ENCODE data around the gene HIBCH.
A peak's percentile ranks its signal among the peaks of the same experiment; 100 is the strongest.

The HIBCH gene

GRCh38 chr2:190180313-190181122 is 139.1 kb downstream of the HIBCH start:
- H3K4me3 ChIP-seq (ENCODE audit: low read depth, low read length) = peak overlapping the region; percentile 53
- no peaks in the 10 kb centered on the region for H3K27me3 ChIP-seq (ENCODE audit: insufficient read depth, low read depth, severe bottlenecking)
- no peaks in the 10 kb centered on the region; the same call in 1 of the 2 replicates for H3K36me3 ChIP-seq
- peak overlapping the region; percentile 58 for H3K27ac ChIP-seq
- H3K9me3 ChIP-seq (ENCODE audit: severe bottlenecking) = no peaks in the 10 kb centered on the region
- TF ChIP-seq CTCF (IDR thresholded peaks at IDR 0.05; ENCODE audit: low read depth, low read length) = peak; percentile 80
- peak; percentile 86 for DNase-seq

- Histone ChIP-seq H3K27ac (no peak overlapping the region), H3K27me3 (ENCODE audit: insufficient read depth, low read depth, severe bottlenecking) (no peaks in the 10 kb centered on the region), H3K4me3 (ENCODE audit: low read depth, low read length) (peak overlapping the region; percentile 53), H3K9me3 (ENCODE audit: severe bottlenecking) (no peaks in the 10 kb centered on the region), H3K36me3 (no peaks in the 10 kb centered on the region; the same call in 1 of the 2 replicates)
- DNase-seq = no peak
- TF ChIP-seq CTCF (IDR thresholded peaks at IDR 0.05; ENCODE audit: low read depth, low read length) = no peak
These were observed 139.8 kb downstream of the HIBCH start for GRCh38 chr2:190179754-190180312.

GRCh38 chr2:190178066-190178722 is 141.4 kb downstream of the HIBCH start:
- TF ChIP-seq CTCF (IDR thresholded peaks at IDR 0.05; ENCODE audit: low read depth, low read length) = no peak
- no peaks in the 10 kb centered on the region; the same call in 1 of the 2 replicates for H3K36me3 ChIP-seq
- DNase-seq = no peak
- no peak overlapping the region for H3K4me3 ChIP-seq (ENCODE audit: low read depth, low read length)
- H3K27ac ChIP-seq = no peak overlapping the region
- no peaks in the 10 kb centered on the region for H3K27me3 ChIP-seq (ENCODE audit: insufficient read depth, low read depth, severe bottlenecking)
- H3K9me3 ChIP-seq (ENCODE audit: severe bottlenecking) = no peaks in the 10 kb centered on the region

- Histone ChIP-seq H3K36me3 (no peaks in the 10 kb centered on the region; the same call in 1 of the 2 replicates), H3K27ac (no peak overlapping the region), H3K9me3 (ENCODE audit: severe bottlenecking) (no peaks in the 10 kb centered on the region), H3K27me3 (ENCODE audit: insufficient read depth, low read depth, severe bottlenecking) (no peaks in the 10 kb centered on the region), H3K4me3 (ENCODE audit: low read depth, low read length) (no peak overlapping the region)
- no peak for TF ChIP-seq CTCF (IDR thresholded peaks at IDR 0.05; ENCODE audit: low read depth, low read length)
- DNase-seq = no peak
These were observed 142.2 kb downstream of the HIBCH start for GRCh38 chr2:190177249-190178040.

GRCh38 chr2:190173392-190173791 is 146.2 kb downstream of the HIBCH start:
- H3K27ac ChIP-seq = no peak overlapping the region
- TF ChIP-seq CTCF (IDR thresholded peaks at IDR 0.05; ENCODE audit: low read depth, low read length) = no peak
- no peak overlapping the region for H3K4me3 ChIP-seq (ENCODE audit: low read depth, low read length)
- no peaks in the 10 kb centered on the region for H3K9me3 ChIP-seq (ENCODE audit: severe bottlenecking)
- no peak for DNase-seq
- H3K27me3 ChIP-seq (ENCODE audit: insufficient read depth, low read depth, severe bottlenecking) = no peaks in the 10 kb centered on the region
- no peaks in the 10 kb centered on the region for H3K36me3 ChIP-seq

Measured in WERI-Rb-1 (cell line).